ENCODE measurements around the gene ZNRF4. TPM values are rescaled to one million over a fixed set of nuclear protein-coding genes. Genes with fewer than 3 reads are reported as not detected.

ZNRF4 gene
- total RNA-seq, 2 donors from 2014 or later: not detected

DNA sequence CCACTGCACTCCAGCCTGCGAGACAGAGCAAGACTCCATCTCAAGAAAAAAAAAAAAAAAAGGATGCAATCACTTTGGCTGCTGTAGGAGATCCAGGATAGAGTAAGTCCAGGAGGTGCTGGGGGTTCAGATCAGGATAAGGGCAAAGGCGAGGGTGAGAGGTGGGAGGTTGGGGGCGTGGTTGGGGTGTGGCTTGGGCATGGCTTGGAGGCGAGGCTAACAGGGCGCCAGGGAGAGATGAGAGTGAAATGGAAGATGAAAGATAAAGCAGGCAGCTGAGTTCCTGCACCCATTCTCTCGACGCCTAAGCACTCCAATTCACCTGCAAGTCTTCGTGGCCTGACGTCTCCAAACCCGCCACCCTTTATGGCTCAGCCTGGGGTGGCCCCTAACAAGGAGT, 25.0 kb upstream of the ZNRF4 start:
- Histone ChIP-seq H3K27ac (no peak overlapping the region), H3K27me3 (no peaks in the 10 kb centered on the region), H3K9ac (ENCODE audit: low read depth in 2 of 2, low read length in 2 of 2) (no peak overlapping the region), H3K4me3 (no peak overlapping the region), H3K36me3 (no peaks in the 10 kb centered on the region), H3K9me3 (no peaks in the 10 kb centered on the region), H3K4me1 (no peaks in the 10 kb centered on the region)
- intact Hi-C loops (cut with DNase I): no loop called here
- DNase-seq: no peak
- no peak for TF ChIP-seq CTCF (IDR thresholded peaks at IDR 0.05)

GRCh38 chr19:5432687-5433086, 22.5 kb upstream of the ZNRF4 start:
- Histone ChIP-seq H3K27me3 (no peaks in the 10 kb centered on the region), H3K27ac (no peak overlapping the region), H3K4me1 (no peaks in the 10 kb centered on the region), H3K36me3 (no peaks in the 10 kb centered on the region), H3K9ac (ENCODE audit: low read depth in 2 of 2, low read length in 2 of 2) (no peak overlapping the region), H3K4me3 (no peak overlapping the region), H3K9me3 (no peaks in the 10 kb centered on the region)
- intact Hi-C loops (cut with DNase I): no loop called here
- DNase-seq: no peak
- TF ChIP-seq CTCF (IDR thresholded peaks at IDR 0.05): no peak

DNA sequence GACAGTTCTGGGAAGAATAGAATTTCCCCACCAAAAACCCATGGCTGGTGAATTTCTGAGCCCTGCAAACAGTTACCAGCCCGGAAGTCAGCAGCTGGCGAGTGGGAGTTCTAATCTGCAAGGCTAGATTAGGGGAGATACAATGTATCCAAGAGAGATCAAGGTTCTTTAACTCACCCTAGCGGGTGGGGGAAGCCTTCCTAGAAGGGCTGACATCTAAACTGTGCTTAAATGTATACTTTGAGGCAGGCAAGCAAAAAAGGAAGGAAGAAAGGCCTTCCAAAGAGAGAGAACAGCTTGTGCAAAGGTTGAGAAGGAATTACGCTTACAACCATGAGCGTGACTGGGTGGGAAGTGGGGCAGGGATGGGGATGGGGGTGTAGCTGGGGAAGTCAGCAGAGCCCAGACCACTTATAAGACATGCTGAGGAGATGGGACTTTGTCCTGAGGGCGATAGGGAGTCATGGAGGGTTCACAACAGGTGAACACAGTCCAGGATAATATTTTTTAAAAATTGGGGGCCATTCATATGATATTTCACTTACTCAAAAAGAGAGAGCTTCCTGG, 20.8 kb upstream of the ZNRF4 start:
- Histone ChIP-seq H3K27me3 (no peaks in the 10 kb centered on the region), H3K36me3 (no peaks in the 10 kb centered on the region), H3K4me1 (no peaks in the 10 kb centered on the region), H3K9ac (ENCODE audit: low read depth in 2 of 2, low read length in 2 of 2) (no peak overlapping the region), H3K9me3 (no peaks in the 10 kb centered on the region), H3K27ac (no peak overlapping the region), H3K4me3 (no peak overlapping the region)
- intact Hi-C loops (cut with DNase I): no loop called here
- DNase-seq: no peak
- no peak for TF ChIP-seq CTCF (IDR thresholded peaks at IDR 0.05)

GRCh38 chr19:5434970-5435641, 20.1 kb upstream of the ZNRF4 start:
- intact Hi-C loops (cut with DNase I): no loop called here
- Histone ChIP-seq H3K27ac (no peak overlapping the region), H3K36me3 (no peaks in the 10 kb centered on the region), H3K27me3 (no peaks in the 10 kb centered on the region), H3K9ac (ENCODE audit: low read depth in 2 of 2, low read length in 2 of 2) (no peak overlapping the region), H3K4me3 (no peak overlapping the region), H3K4me1 (no peaks in the 10 kb centered on the region), H3K9me3 (no peaks in the 10 kb centered on the region)
- TF ChIP-seq CTCF (IDR thresholded peaks at IDR 0.05): no peak
- DNase-seq: no peak

DNA sequence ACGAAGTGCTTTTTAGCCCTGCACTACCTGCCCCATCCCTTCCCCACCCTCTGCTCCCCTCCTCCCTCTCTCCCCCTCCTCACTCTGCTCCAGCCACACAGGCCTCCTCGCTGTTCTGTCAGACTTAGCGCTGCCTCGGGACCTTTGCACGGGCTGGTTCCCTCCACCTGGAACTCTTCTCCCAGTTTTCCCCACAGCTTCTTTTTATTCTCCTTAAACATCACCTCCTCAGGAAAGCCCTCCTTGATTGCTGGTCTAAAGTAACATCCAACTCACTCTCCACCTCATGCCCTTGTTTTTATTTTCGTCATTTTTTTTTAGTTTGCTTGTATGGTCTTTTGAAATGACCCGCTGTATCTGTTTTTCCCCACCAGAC, 19.6 kb upstream of the ZNRF4 start:
- intact Hi-C loops (cut with DNase I): no loop called here

More for the DNA sequence above, 19.6 kb upstream of the ZNRF4 start:
- no peaks in the 10 kb centered on the region for H3K27me3 ChIP-seq
- no peak overlapping the region for H3K9ac ChIP-seq (ENCODE audit: low read depth in 2 of 2, low read length in 2 of 2)
- H3K9me3 ChIP-seq: no peaks in the 10 kb centered on the region
- no peak for TF ChIP-seq CTCF (IDR thresholded peaks at IDR 0.05)
- no peak for DNase-seq
- no peak overlapping the region for H3K4me3 ChIP-seq
- H3K27ac ChIP-seq: no peak overlapping the region
- no peaks in the 10 kb centered on the region for H3K36me3 ChIP-seq
- H3K4me1 ChIP-seq: no peaks in the 10 kb centered on the region

Measured in colonic mucosa (tissue), 4 donors.